HepG2 (cell line): ENCODE results near the gene DNAJB2. TPM values are rescaled to one million over a fixed set of nuclear protein-coding genes. Genes with fewer than 3 reads are reported as not detected.
A peak's percentile ranks its signal among the peaks of the same experiment; 100 is the strongest.

Experiments
- ERF ChIP-seq: IDR thresholded peaks from 2 replicates; pipeline ENCODE4 v1.6.1; 2018; ENCODE audit warnings: missing biosample characterization, missing genetic modification reagents
- FOXC1 ChIP-seq: sonication (generic); formaldehyde crosslinking; IDR thresholded peaks from 2 replicates; pipeline ENCODE4 v1.8.0; 2022; ENCODE audit warnings: mild to moderate bottlenecking, missing genetic modification reagents, borderline replicate concordance
- FOXO1 ChIP-seq: sonication (generic); formaldehyde crosslinking; IDR thresholded peaks from 2 replicates; pipeline ENCODE4 v1.4.0; 2020; ENCODE audit warnings: missing genetic modification reagents
- FOXP1 ChIP-seq, 2 experiments: fragments of 450-650 bp in 1 of 2; IDR thresholded peaks; 2 replicates each; pipeline ENCODE4 v1.6.1; 2017 to 2018; ENCODE audit warnings: antibody characterized with exemption in 1 of 2
- HIVEP1 ChIP-seq: sonication (generic); formaldehyde crosslinking; IDR thresholded peaks from 2 replicates; pipeline ENCODE4 v1.4.0; 2020; ENCODE audit warnings: mild to moderate bottlenecking, missing genetic modification reagents
- HNF1A ChIP-seq, 2 experiments: sonication (generic) in 1 of 2; formaldehyde crosslinking in 1 of 2; IDR thresholded peaks; 2 replicates each; pipeline versions ENCODE4 v1.4.0 to v1.6.1; 2016 to 2020; ENCODE audit warnings: borderline replicate concordance in 1 of 2, low read depth in 1 of 2, mild to moderate bottlenecking in 1 of 2, missing genetic modification reagents in 1 of 2
- MEIS1 ChIP-seq: sonication (generic); formaldehyde crosslinking; IDR thresholded peaks from 2 replicates; pipeline ENCODE4 v1.9.0; 2021; ENCODE audit warnings: mild to moderate bottlenecking, missing genetic modification reagents, moderate library complexity, borderline replicate concordance
- NFATC3 ChIP-seq: sonication (generic); formaldehyde crosslinking; IDR thresholded peaks from 2 replicates; pipeline ENCODE4 v1.5.1; 2020; ENCODE audit warnings: mild to moderate bottlenecking, missing genetic modification reagents
- STAG1 ChIP-seq: sonication (generic); formaldehyde crosslinking; IDR thresholded peaks from 2 replicates; pipeline ENCODE4 v1.4.0; 2020; ENCODE audit warnings: missing genetic modification reagents
- TEAD2 ChIP-seq: sonication (generic); formaldehyde crosslinking; IDR thresholded peaks from 2 replicates; pipeline ENCODE4 v1.9.0; 2021; ENCODE audit warnings: missing genetic modification reagents
- ZNF10 ChIP-seq: sonication (generic); formaldehyde crosslinking; IDR thresholded peaks from 2 replicates; pipeline ENCODE4 v1.4.0; 2020; ENCODE audit warnings: mild to moderate bottlenecking, low read depth, missing genetic modification reagents, borderline replicate concordance
- ZNF430 ChIP-seq: sonication (generic); formaldehyde crosslinking; IDR thresholded peaks from 2 replicates; pipeline ENCODE4 v1.9.0; 2021; ENCODE audit warnings: mild to moderate bottlenecking, missing genetic modification reagents
- ZNF556 ChIP-seq: sonication (generic); formaldehyde crosslinking; IDR thresholded peaks from 2 replicates; pipeline ENCODE4 v1.4.0; 2020; ENCODE audit warnings: mild to moderate bottlenecking, missing genetic modification reagents, borderline replicate concordance
- ZNF710 ChIP-seq: sonication (generic); formaldehyde crosslinking; IDR thresholded peaks from 2 replicates; pipeline ENCODE4 v1.5.0; 2020; ENCODE audit warnings: mild to moderate bottlenecking, missing genetic modification reagents, borderline replicate concordance
- ZNF749 ChIP-seq: sonication (generic); formaldehyde crosslinking; IDR thresholded peaks from 2 replicates; pipeline ENCODE4 v1.8.0; 2022; ENCODE audit warnings: mild to moderate bottlenecking, missing genetic modification reagents, moderate library complexity, borderline replicate concordance
- ZNF780A ChIP-seq: sonication (generic); formaldehyde crosslinking; IDR thresholded peaks from 2 replicates; pipeline ENCODE4 v1.8.0; 2022; ENCODE audit warnings: mild to moderate bottlenecking, missing genetic modification reagents, moderate library complexity
- ZNF781 ChIP-seq: sonication (generic); formaldehyde crosslinking; IDR thresholded peaks from 2 replicates; pipeline ENCODE4 v1.5.1; 2020; ENCODE audit warnings: borderline replicate concordance, mild to moderate bottlenecking, missing genetic modification reagents; ENCODE audit errors: not compliant biosample characterization
- polyA plus RNA-seq, 8 experiments: library from polyadenylated mRNA; depleted of rRNA in 3 of 8; stranded (reverse) in 7 of 8; unstranded in 1 of 8; fragments of >200 nt; fragmentation: Illumina TruSeq in 4 of 8; extraction: Trizol in 4 of 8; gene quantifications; 2 replicates each; pipeline versions ENCODE4 v1.2.1 to v1.2.3, GENCODE V29; 2011 to 2016; ENCODE audit warnings: low read depth in 4 of 8, missing spikeins in 1 of 8, mixed read lengths in 1 of 8; ENCODE audit not compliant: insufficient read depth in 1 of 8
- total RNA-seq, 5 experiments: library from RNA; depleted of rRNA; stranded (reverse); fragments of >200 nt; fragmentation: Illumina TruSeq; extraction: Trizol; gene quantifications; 2 replicates each; pipeline ENCODE4 v1.2.3, GENCODE V29; 2016; ENCODE audit warnings: low read depth in 1 of 5
- TF ChIP-seq, protein P1 (sequence below): sonication (generic); formaldehyde crosslinking; IDR thresholded peaks from 2 replicates; pipeline ENCODE4 v1.4.0; 2020; ENCODE audit warnings: missing genetic modification reagents; ENCODE audit errors: not compliant biosample characterization
- TF ChIP-seq, protein P2 (sequence below): sonication (generic); formaldehyde crosslinking; IDR thresholded peaks from 2 replicates; pipeline ENCODE4 v1.5.0; 2020; ENCODE audit warnings: missing genetic modification reagents

The DNAJB2 gene
- total and polyA plus RNA-seq, 2 of the 13 experiments (the other 11 are each of a cell fraction or from before 2014, with no cell fraction given), result 21.3 to 31.1 TPM

DNA sequence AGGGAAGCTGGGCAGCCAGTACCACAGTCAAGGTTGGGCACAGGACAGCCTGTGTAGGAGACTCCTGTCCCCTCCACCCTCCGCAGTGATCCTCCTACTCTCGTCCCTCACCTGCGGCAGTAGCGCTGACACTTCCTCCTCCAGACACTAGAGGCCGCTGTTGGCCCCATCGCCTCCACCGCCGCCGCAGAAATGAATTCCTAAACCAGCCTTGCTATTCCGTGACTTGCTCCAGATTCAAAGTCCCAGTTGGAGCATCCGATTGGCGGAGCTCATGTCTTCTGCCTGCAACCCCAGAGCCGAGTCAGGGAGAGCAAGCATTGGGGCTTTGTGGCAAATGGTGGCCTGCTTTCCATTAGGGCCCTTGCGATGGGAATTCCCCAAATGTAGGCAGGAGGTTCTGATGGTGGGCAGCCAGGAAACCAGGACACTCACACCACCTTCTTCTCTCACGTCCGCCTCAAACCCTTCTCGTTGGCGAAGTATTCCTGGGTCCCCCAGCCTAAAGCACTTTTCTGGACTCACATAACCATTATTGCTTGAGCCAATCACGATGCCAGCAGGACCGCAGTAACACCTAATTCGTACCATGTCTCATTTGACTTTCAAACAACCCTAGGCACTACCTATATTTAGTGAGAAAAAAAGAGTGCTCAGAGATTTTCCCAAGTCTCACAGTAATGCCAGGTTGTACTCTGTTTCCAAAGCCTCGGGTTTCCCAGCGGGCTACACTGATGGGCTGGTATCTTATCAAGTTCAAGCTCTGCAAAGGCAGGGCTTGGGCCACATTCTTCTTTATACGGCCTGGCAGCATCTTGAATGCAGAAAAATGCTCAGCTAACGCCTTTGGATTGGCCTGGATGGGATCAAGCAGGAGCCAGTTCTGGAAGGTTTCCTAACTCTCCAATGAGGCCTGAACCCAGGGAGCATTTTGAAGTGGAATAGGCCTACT lies 1.2 kb upstream of the DNAJB2 start (continued):
- TF ChIP-seq FOXO1 (CRISPR knock-in tag) (0 out of 2 replicates have a peak, but pooled peaks have one; percentile 28), TEAD2 (no peak), STAG1 (peak; percentile 73), FOXP1 (IDR thresholded peaks at IDR 0.05) (no peak), FOXP1 (CRISPR knock-in tag; IDR thresholded peaks at IDR 0.05) (no peak), ZNF710 (CRISPR knock-in tag) (peak; percentile 38; the same call in 1 of the 2 replicates), ERF (CRISPR knock-in tag) (peak; percentile 87), ZNF781 (CRISPR knock-in tag) (no peak), NFATC3 (CRISPR knock-in tag) (no peak), MEIS1 (CRISPR knock-in tag) (0 out of 2 replicates have a peak, but pooled peaks have one; percentile 42), ZNF780A (CRISPR knock-in tag) (no peak), ZNF10 (CRISPR knock-in tag) (no peak), HNF1A (IDR thresholded peaks at IDR 0.05; ENCODE audit: low read depth) (no peak), HNF1A (CRISPR knock-in tag; IDR thresholded peaks at IDR 0.05; ENCODE audit: borderline replicate concordance) (no peak), ZNF430 (no peak), ZNF556 (CRISPR knock-in tag) (peak; percentile 87), FOXC1 (CRISPR knock-in tag) (0 out of 2 replicates have a peak, but pooled peaks have one; percentile 6), ZNF749 (CRISPR knock-in tag) (no peak), HIVEP1 (CRISPR knock-in tag) (peak; percentile 75)
- TF ChIP-seq, protein P1, sequence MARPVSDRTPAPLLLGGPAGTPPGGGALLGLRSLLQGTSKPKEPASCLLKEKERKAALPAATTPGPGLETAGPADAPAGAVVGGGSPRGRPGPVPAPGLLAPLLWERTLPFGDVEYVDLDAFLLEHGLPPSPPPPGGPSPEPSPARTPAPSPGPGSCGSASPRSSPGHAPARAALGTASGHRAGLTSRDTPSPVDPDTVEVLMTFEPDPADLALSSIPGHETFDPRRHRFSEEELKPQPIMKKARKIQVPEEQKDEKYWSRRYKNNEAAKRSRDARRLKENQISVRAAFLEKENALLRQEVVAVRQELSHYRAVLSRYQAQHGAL, result no peak
- TF ChIP-seq, protein P2, sequence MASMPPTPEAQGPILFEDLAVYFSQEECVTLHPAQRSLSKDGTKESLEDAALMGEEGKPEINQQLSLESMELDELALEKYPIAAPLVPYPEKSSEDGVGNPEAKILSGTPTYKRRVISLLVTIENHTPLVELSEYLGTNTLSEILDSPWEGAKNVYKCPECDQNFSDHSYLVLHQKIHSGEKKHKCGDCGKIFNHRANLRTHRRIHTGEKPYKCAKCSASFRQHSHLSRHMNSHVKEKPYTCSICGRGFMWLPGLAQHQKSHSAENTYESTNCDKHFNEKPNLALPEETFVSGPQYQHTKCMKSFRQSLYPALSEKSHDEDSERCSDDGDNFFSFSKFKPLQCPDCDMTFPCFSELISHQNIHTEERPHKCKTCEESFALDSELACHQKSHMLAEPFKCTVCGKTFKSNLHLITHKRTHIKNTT (CRISPR knock-in tag), result no peak
